Measurements from ENCODE around the gene GRK1.

GRK1 gene

GRCh38 chr13:113651511-113652403 lies 15.3 kb upstream of the GRK1 start:
- DNase-seq = no peak

GRCh38 chr13:113652404-113653263 lies 14.4 kb upstream of the GRK1 start:
- DNase-seq = no peak

DNA sequence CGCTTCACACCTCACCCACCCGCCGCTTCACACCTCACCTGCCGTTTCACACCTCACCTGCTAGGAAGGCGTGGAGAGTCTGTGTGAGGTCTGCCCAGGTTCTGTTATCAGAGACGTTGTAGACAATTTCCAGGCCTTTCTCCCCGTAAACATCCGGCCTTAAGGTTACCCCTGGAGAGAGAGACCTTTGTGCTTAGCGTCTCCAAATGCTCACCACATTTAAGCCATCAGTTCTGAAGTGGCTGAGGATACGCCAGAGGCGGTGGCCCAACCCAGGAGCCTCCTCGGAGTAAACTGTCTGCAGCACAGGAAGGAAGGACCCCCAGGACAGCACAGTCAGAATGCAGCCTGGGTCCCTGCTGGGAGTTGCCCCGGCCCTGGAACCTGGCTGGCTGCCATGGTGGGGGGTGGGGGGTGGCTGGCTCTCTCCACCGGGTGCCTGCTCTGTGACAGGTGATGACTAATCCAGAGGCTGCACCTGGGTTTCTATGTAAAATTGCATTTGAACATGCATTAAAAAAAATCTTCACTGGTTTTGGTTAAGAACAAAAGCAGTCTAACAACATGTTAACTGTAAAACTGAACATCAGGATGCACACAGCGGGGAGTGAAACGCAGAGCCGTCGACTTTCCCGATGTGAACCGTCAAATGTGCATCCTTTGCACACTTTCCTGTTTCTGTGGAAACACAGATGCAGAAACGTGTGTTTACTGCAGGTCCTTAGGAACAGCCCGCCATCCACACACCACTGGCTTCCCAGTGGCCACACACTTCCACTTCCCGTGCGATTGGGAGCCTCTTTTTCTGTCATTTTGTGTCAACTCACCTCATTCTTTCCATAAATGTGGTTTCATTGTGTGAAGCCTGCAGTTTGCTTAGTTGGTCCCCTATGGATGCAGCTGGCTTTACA lies 13.5 kb upstream of the GRK1 start:
- no peak for DNase-seq

GRCh38 chr13:113654175-113654560 lies 12.9 kb upstream of the GRK1 start:
- DNase-seq = no peak

- no peak for DNase-seq
These were observed 12.3 kb upstream of the GRK1 start for GRCh38 chr13:113654591-113655345.

DNA sequence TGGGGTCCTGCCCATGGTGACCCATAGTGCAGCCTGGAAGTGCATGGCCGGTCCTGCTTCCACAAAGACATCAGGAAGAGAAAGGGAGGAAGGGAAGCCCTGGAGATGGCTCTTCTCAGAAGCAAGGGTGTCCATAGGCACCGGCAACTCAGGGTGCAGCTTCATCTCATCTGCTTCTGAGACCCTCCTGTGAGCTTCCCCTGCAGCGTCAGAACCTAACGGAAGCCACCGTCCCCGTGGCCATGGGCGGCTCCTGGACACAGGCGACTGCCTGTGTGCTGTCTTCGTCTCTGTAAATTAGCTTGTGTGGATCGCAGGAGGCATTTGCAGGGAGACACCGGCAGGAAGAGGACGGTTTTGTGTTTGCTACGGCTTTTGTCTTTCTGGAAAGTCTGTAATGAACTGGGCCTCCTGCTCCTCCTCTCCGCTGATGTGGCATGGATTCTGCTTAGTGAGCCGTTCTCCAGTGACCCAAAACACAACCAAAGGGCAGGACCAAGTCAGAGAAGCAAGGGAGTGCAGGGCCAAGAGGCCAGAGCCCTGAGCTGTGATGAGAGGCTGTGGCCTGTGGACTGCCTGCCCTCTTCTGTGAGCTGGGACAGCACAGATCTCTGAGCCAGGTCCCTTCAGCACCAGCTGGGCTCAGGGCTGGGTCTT lies 11.5 kb upstream of the GRK1 start:
- no peak for DNase-seq

GRCh38 chr13:113656003-113656588 lies 10.9 kb upstream of the GRK1 start:
- DNase-seq = no peak

DNA sequence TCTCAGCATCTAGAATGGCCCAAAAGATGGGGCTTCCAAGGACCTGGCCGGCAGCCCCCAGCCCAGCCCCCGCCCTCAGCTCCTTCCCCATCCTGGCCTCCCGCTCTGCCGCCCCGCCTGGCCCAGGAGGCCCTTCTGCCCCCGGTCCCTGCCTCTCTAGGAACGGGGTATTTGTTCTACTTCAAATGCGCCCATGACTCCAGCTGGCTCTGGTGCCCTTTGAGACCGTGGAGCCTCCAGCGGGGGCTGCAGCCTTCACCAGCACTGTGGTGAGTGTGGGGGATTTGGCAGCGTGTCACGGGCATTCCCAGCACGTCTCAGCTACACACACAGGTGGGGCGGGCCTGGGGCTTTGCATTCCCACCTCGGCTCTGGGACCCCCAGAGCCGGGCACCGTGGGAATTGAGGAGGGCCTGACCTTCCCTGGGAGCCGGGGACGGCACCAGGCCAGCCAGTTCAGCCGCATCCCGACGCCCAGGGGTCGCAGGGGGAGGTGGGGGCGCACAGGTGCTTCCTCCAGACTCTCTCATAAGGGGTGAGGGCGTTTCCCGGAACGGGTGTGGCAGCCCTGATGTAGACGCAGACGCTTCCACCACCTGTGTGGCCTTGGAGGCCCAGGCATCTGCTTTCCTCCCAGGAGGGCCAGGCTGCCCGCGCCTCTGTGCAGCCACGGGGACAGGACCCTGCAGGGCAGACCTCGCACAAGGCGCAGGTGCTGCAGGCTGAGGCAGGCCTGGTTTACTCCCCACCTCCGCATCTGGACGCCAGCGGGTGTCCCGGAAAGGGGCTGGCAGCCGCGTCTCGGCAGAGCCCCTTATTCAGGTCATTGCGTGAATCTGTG lies 10.0 kb upstream of the GRK1 start:
- DNase-seq = no peak

GRCh38 chr13:113657851-113658741 lies 8.9 kb upstream of the GRK1 start, which contains the start of gene ATP4B:
TSS of gene ATP4B (minus strand) at chr13:113658198. CDS start at chr13:113658144, 54 bp downstream.
- DNase-seq = no peak

DNA sequence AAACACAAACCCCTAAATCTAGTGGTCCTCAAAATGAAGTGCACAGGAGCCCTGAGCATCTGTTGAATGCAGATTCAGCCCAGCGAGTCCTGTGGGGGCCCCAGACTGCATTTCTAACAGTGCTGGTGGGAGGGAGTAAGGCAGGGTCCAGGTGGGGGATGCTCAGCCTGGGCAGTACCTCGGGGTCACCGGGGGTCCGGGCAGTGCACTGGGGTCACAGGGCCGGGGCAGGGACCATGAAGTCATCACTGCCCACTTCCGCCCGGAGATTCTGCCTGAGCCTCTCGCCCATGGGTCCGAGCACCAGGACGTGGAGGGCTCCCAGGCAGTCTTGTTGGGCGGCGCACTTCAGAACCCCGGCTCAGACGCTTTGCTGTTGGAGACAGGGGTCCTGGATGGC lies 8.2 kb upstream of the GRK1 start:
- no peak for DNase-seq

- DNase-seq = no peak
These were observed 7.7 kb upstream of the GRK1 start for GRCh38 chr13:113659337-113659736.

GRCh38 chr13:113660066-113660465 lies 7.0 kb upstream of the GRK1 start:
- no peak for DNase-seq

DNA sequence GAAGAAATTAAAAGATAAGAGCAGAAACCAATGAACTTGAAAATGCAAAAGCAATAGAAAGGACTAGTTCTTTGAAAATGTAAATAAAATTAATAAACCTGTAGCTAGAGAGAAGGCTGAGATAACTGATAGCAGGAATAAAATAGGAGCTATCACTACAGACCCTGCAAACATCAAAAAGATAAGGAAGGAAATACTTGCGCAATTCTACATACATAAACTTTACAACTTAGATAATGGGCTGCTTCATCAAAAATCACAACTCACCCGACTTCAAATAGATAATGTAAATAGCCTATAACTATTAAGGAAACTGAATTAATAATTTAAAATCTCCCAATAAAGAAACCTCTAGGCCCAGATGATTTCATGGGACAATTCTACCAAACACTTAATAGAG lies 5.5 kb upstream of the GRK1 start:
- DNase-seq = no peak

DNA sequence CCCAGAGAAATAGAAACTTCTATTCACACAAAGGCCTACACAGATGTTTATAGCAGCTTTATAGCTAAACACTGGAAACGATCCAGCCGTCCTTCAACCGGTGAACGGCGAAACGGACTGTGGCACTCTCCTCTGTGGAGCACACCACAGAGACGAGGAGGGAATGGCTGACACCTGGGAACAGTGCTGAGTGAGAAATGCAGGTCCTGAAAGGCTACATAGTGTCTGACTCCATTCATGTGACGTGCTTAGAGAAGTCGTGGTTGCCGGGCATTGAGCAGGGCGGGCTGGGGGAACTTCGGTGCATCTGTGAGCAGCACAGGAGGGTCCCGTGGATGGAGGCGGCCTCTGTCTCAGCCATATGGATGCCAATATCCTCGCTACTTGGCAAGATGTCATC lies 3.1 kb upstream of the GRK1 start:
- DNase-seq = no peak

- DNase-seq = no peak
These were observed 2.0 kb upstream of the GRK1 start for GRCh38 chr13:113664751-113665596.

DNA sequence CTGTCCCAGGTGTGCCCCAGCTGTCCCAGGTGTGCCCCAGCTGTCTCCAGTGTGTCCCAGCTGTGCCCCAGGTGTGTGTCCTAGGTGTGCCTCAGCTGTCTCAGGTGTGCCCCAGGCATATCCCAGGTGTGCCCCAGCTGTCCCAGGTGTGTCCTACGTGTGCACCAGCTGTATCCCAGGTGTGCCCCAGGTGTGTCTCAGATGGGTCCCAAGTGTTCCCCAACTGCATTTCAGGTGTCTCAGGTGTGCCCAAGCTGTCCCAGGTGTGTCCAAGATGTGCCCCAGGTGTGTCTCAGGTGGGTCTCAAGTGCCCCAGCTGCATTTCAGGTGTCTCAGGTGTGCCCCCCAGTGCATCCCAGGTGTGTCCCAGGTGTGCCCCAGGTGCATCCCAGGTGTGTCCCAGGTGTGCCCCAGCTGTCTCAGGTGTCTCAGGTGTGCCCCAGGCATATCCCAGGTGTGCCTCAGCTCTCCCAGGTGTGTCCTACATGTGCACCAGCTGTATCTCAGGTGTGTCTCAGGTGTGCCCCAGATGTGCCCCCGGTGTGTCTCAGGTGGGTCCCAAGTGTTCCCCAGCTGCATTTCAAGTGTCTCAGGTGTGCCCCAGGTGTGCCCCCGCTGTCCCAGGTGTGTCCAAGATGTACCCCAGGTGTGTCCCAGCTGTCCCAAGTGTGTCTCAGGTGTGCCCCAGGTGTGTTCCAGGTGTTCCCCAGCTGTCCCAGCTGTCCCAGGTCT lies 1.3 kb upstream of the GRK1 start:
- no peak for DNase-seq

GRCh38 chr13:113666329-113666670 lies 719 bp upstream of the GRK1 start:
- DNase-seq = no peak

Measured in hematopoietic multipotent progenitor cell treated with erythropoietin and hydrocortisone succinate and interleukin-3 and kit ligand, for 8 days (in vitro differentiated cells).